ENCODE results near the gene TNFAIP1. TPM values are rescaled to one million over a fixed set of nuclear protein-coding genes. Genes with fewer than 3 reads are reported as not detected.

The TNFAIP1 gene
- total and polyA plus RNA-seq, 2 donors (not counting 1 experiment from before 2014, with no cell fraction given): 23.0 to 40.7 TPM

DNA sequence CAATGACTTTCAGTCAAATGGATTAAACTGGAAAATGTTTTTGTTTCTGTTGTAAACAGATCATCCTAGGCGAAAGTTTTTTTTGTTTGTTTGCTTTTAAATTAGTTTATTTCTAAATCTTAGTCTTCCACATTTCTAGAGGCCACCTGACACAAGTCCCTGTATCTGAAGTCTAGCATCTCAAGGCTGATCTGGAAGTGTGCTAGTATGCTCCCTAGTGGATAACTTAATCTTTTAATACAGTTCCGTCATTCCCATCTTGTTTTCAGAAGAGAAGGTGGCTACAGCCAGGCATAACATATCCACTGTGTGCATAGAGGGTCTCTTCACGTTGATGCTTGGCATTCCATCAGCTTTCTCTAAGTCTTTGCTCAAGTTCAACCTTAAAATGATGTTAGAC is 7.9 kb upstream of the TNFAIP1 start:
- TF ChIP-seq, protein P1, sequence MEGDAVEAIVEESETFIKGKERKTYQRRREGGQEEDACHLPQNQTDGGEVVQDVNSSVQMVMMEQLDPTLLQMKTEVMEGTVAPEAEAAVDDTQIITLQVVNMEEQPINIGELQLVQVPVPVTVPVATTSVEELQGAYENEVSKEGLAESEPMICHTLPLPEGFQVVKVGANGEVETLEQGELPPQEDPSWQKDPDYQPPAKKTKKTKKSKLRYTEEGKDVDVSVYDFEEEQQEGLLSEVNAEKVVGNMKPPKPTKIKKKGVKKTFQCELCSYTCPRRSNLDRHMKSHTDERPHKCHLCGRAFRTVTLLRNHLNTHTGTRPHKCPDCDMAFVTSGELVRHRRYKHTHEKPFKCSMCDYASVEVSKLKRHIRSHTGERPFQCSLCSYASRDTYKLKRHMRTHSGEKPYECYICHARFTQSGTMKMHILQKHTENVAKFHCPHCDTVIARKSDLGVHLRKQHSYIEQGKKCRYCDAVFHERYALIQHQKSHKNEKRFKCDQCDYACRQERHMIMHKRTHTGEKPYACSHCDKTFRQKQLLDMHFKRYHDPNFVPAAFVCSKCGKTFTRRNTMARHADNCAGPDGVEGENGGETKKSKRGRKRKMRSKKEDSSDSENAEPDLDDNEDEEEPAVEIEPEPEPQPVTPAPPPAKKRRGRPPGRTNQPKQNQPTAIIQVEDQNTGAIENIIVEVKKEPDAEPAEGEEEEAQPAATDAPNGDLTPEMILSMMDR (conservative IDR thresholded peaks at IDR 0.05 in 1 of 2, IDR thresholded peaks at IDR 0.05 in 1 of 2; ENCODE audit: low read depth in 1 of 2, low read length in 2 of 2): peak in 1 of 2 donors; percentile 14
- no peak for TF ChIP-seq EZH2 (IDR thresholded peaks at IDR 0.05; ENCODE audit: low read length, missing control alignments)
- H3K36me3 ChIP-seq (ENCODE audit: control insufficient read depth, insufficient read depth, low read length): peaks cover 10% of the 10 kb centered on the region
- H3K4me2 ChIP-seq (ENCODE audit: extremely low read depth, insufficient read depth, low read length): no peak overlapping the region
- no peak overlapping the region for H3K27ac ChIP-seq (ENCODE audit: insufficient read depth, low read length)
- H3K9ac ChIP-seq (ENCODE audit: insufficient read depth, low read length): no peak overlapping the region
- peaks cover 3% of the 10 kb centered on the region for H3K79me2 ChIP-seq (ENCODE audit: control insufficient read depth, insufficient read depth, low read length)
- H3K9me3 ChIP-seq (ENCODE audit: control insufficient read depth, insufficient read depth, low read depth, low read length): no peaks in the 10 kb centered on the region
- H3K27me3 ChIP-seq (ENCODE audit: control insufficient read depth, insufficient read depth, low read length): no peaks in the 10 kb centered on the region
- peaks cover 3% of the 10 kb centered on the region for H3K4me1 ChIP-seq (ENCODE audit: control insufficient read depth, extremely low read depth, insufficient read depth, low read length)
- peak in 1 of 2 donors; percentile 49 for DNase-seq (ENCODE audit: low read depth in 2 of 2)
- no peak overlapping the region for H2AFZ ChIP-seq (ENCODE audit: low read length)
- H4K20me1 ChIP-seq (ENCODE audit: control insufficient read depth, extremely low read depth, insufficient read depth, low read length): no peaks in the 10 kb centered on the region
- H3K4me3 ChIP-seq (replicated peaks in 1 of 4; ENCODE audit: control extremely low read depth in 1 of 4, insufficient read depth in 1 of 4, low read depth in 3 of 4, low read length in 4 of 4): no peak overlapping the region

DNA sequence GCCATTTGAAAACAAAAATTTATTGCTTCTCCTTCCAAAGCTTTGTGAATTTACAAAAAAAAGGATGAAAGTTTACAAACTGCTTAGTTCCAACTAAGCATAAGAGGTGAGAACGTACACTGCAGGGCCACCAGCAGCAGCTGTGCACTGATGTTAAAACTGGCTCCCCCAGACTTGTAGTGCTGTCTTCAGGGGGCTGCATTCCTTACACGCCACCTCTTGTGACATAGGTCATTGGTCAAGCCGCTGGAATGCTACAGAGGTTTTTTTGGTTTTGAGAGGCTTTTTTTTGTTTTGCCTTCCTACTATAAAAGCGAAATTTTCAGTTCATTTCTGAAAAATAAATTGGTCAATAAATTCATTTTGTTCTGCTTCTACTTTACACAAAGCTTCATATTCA is 7.2 kb upstream of the TNFAIP1 start:
- Histone ChIP-seq H3K36me3 (ENCODE audit: control insufficient read depth, insufficient read depth, low read length) (peaks cover 10% of the 10 kb centered on the region), H3K4me3 (replicated peaks in 1 of 4; ENCODE audit: control extremely low read depth in 1 of 4, insufficient read depth in 1 of 4, low read depth in 3 of 4, low read length in 4 of 4) (no peak overlapping the region), H3K79me2 (ENCODE audit: control insufficient read depth, insufficient read depth, low read length) (peaks cover 4% of the 10 kb centered on the region), H3K27ac (ENCODE audit: insufficient read depth, low read length) (no peak overlapping the region), H2AFZ (ENCODE audit: low read length) (no peak overlapping the region), H3K4me1 (ENCODE audit: control insufficient read depth, extremely low read depth, insufficient read depth, low read length) (peaks cover 3% of the 10 kb centered on the region), H3K4me2 (ENCODE audit: extremely low read depth, insufficient read depth, low read length) (no peak overlapping the region), H3K9ac (ENCODE audit: insufficient read depth, low read length) (no peak overlapping the region), H3K27me3 (ENCODE audit: control insufficient read depth, insufficient read depth, low read length) (no peaks in the 10 kb centered on the region), H4K20me1 (ENCODE audit: control insufficient read depth, extremely low read depth, insufficient read depth, low read length) (no peaks in the 10 kb centered on the region), H3K9me3 (ENCODE audit: control insufficient read depth, insufficient read depth, low read depth, low read length) (no peaks in the 10 kb centered on the region)
- no peak for TF ChIP-seq EZH2 (IDR thresholded peaks at IDR 0.05; ENCODE audit: low read length, missing control alignments)
- TF ChIP-seq, protein P1 (conservative IDR thresholded peaks at IDR 0.05 in 1 of 2, IDR thresholded peaks at IDR 0.05 in 1 of 2; ENCODE audit: low read depth in 1 of 2, low read length in 2 of 2): no peak
- DNase-seq (ENCODE audit: low read depth in 2 of 2): peak in 1 of 2 donors; percentile 44

GRCh38 chr17:28330671-28331070 is 4.9 kb upstream of the TNFAIP1 start:
- no peak overlapping the region for H2AFZ ChIP-seq (ENCODE audit: low read length)
- H3K9ac ChIP-seq (ENCODE audit: insufficient read depth, low read length): no peak overlapping the region
- no peak for TF ChIP-seq EZH2 (IDR thresholded peaks at IDR 0.05; ENCODE audit: low read length, missing control alignments)
- TF ChIP-seq, protein P1 (conservative IDR thresholded peaks at IDR 0.05 in 1 of 2, IDR thresholded peaks at IDR 0.05 in 1 of 2; ENCODE audit: low read depth in 1 of 2, low read length in 2 of 2): no peak
- peaks cover 10% of the 10 kb centered on the region for H3K4me1 ChIP-seq (ENCODE audit: control insufficient read depth, extremely low read depth, insufficient read depth, low read length)
- H3K79me2 ChIP-seq (ENCODE audit: control insufficient read depth, insufficient read depth, low read length): peaks cover 17% of the 10 kb centered on the region
- H3K4me3 ChIP-seq (replicated peaks in 1 of 4; ENCODE audit: control extremely low read depth in 1 of 4, insufficient read depth in 1 of 4, low read depth in 3 of 4, low read length in 4 of 4): no peak overlapping the region
- no peak for DNase-seq (ENCODE audit: low read depth in 2 of 2)
- H3K27me3 ChIP-seq (ENCODE audit: control insufficient read depth, insufficient read depth, low read length): no peaks in the 10 kb centered on the region
- H3K9me3 ChIP-seq (ENCODE audit: control insufficient read depth, insufficient read depth, low read depth, low read length): no peaks in the 10 kb centered on the region
- H3K4me2 ChIP-seq (ENCODE audit: extremely low read depth, insufficient read depth, low read length): no peak overlapping the region
- H3K27ac ChIP-seq (ENCODE audit: insufficient read depth, low read length): no peak overlapping the region
- H3K36me3 ChIP-seq (ENCODE audit: control insufficient read depth, insufficient read depth, low read length): peaks cover 10% of the 10 kb centered on the region
- H4K20me1 ChIP-seq (ENCODE audit: control insufficient read depth, extremely low read depth, insufficient read depth, low read length): no peaks in the 10 kb centered on the region

Measured in fibroblast of lung (primary cell).